K562 (cell line): ENCODE data around the gene RNGTT.
"Not testable (repeated sequence)": the region's sequence is repeated elsewhere in the genome, so short reads cannot be mapped to it uniquely, and the experiment has no call there.

ENCODE experiments used
- CTCF ChIP-seq, 3 experiments: IDR thresholded peaks in 2 of 3; conservative IDR thresholded peaks in 1 of 3; 2 replicates each; pipeline ENCODE4 v1.5.1; 2011 to 2012; ENCODE audit warnings: low read length in 3 of 3, mild to moderate bottlenecking in 3 of 3, control low read depth in 2 of 3, improper control_type of control experiment in 1 of 3, inconsistent platforms in 1 of 3, low read depth in 1 of 3, mixed read lengths in 1 of 3, moderate library complexity in 1 of 3; ENCODE audit not compliant: insufficient read depth in 2 of 3
- ETV6 ChIP-seq, 3 experiments: fragments of 150-350 bp in 1 of 3; sonication (generic) in 1 of 3; formaldehyde crosslinking in 1 of 3; IDR thresholded peaks; 2 replicates each; pipeline versions ENCODE4 v1.6.1 to v1.8.0; 2014 to 2022; ENCODE audit warnings: borderline replicate concordance in 2 of 3, low read depth in 2 of 3, antibody characterized with exemption in 1 of 3, low read length in 1 of 3, mild to moderate bottlenecking in 1 of 3, missing genetic modification reagents in 1 of 3
- FOS ChIP-seq: IDR thresholded peaks from 3 replicates; pipeline ENCODE4 v1.6.1; 2011; ENCODE audit not compliant: insufficient read length; ENCODE audit errors: extremely low read depth
- NKRF ChIP-seq: fragments of 450-650 bp; IDR thresholded peaks from 2 replicates; pipeline ENCODE4 v1.6.1; 2016; ENCODE audit warnings: borderline replicate concordance
- POLR2AphosphoS5 ChIP-seq: IDR thresholded peaks from 2 replicates; pipeline ENCODE4 v1.6.1; 2011; ENCODE audit warnings: mild to moderate bottlenecking, low read depth, low read length, moderate library complexity; ENCODE audit not compliant: control insufficient read depth, insufficient read depth
- SETDB1 ChIP-seq: IDR thresholded peaks from one replicate; pipeline ENCODE4 v1.6.1; 2012; ENCODE audit warnings: low read length, control low read depth, inconsistent platforms
- YY1 ChIP-seq, 3 experiments: IDR thresholded peaks; 2 replicates each; pipeline ENCODE4 v1.6.1; 2011; ENCODE audit warnings: low read length in 2 of 3, mild to moderate bottlenecking in 2 of 3, moderate library complexity in 2 of 3, borderline replicate concordance in 1 of 3, control low read depth in 1 of 3, low read depth in 1 of 3; ENCODE audit not compliant: insufficient read depth in 3 of 3, insufficient replicate concordance in 2 of 3, control insufficient read depth in 1 of 3, insufficient read length in 1 of 3; ENCODE audit errors: extremely low read depth in 1 of 3

- not testable (repeated sequence) for TF ChIP-seq POLR2AphosphoS5; YY1 (IDR thresholded peaks at IDR 0.05; ENCODE audit: borderline replicate concordance in 1 of 3, control insufficient read depth in 1 of 3, extremely low read depth in 1 of 3, insufficient read depth in 3 of 3, insufficient read length in 1 of 3, insufficient replicate concordance in 2 of 3, low read depth in 1 of 3, low read length in 2 of 3); CTCF (IDR thresholded peaks at IDR 0.05 in 2 of 3, conservative IDR thresholded peaks at IDR 0.05 in 1 of 3; ENCODE audit: insufficient read depth in 2 of 3, low read depth in 1 of 3, low read length in 3 of 3); SETDB1; ETV6 (IDR thresholded peaks at IDR 0.05; ENCODE audit: borderline replicate concordance in 1 of 2, low read depth in 2 of 2, low read length in 1 of 2); ETV6 (CRISPR knock-in tag; IDR thresholded peaks at IDR 0.05; ENCODE audit: borderline replicate concordance); FOS; NKRF
Observed at GRCh38 chr6:88932019-88932418, 31.4 kb downstream of the RNGTT start.
